ENCODE data around the gene ADCY7.

The ADCY7 gene

DNA sequence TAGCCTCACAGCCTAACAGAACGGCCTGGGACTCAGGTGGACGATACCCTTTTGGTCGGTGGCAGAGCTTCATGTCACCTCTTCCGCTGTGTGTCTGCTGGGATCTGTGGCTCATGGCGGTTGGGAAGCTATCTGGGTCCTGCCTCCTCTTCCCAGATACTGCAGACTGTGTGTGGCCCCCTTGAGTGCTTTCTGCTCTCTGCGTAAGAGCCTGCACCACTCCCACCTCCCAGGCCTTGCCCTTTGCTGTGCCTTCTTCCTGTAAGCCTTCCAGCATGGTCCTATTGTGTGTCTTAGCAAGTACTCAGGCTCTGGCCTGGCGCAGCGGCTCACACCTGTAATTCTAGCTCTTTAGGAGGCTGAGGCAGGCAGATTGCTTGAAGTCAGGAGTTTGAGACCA lies 17.5 kb upstream of the ADCY7 start:
- no peak for DNase-seq (ENCODE audit: low spot score)

GRCh38 chr16:50251375-50252081 lies 14.8 kb upstream of the ADCY7 start:
- DNase-seq (ENCODE audit: low spot score), result no peak

DNA sequence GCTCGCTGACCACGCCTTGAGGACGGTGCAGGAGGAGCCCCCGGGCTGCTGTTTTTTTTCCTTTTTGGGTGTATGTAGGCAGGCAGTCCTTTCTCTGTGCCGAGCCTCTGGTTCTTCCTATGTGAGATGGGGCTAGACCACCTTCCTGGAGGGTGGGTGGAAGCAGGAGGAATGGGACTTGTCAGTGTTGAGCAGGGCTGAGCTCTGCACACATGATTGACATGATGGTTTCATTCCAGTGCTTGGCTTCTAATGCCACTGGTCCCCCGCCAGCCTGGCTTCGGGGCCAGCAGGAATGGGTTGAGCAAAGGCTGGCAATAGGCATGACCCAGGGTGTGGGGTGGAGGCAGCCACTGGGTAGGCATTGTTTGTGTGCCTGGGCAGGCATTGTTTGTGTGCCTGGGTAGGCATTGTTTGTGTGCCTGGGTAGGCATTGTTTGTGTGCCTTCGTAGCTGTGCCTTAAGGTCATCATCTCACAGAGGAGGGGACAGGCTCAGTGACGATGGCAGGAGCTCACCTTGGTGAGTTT lies 14.2 kb upstream of the ADCY7 start:
- no peak for DNase-seq (ENCODE audit: low spot score)

DNA sequence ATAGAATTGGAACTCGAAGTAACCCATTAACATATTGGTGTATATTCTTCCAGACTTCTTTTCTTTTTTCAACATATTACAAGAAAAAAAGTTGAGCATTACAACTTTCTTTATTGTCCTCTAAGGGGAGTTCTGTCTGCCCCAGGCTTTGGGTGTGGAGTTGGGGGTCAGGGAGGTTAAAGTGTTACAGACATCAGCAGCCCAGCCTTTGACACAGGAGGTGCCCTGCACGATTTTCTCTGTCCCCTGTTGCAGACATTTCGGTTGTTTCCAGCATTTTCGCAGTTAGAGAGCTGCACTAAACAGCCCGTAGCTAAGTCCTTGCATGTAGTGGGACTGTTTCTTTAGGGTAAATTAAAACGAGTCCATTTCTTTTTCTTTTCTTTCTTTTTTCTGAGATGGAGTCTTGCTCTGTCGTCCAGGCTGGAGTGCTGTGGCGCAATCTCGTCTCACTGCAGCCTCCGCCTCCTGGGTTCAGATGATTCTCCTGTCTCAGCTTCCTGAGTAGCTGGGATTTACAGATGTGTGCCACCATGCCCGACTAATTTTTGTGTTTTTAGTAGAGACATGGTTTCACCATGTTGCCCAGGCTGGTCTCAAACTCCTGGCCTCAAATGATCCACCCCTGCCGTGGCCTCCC lies 13.4 kb upstream of the ADCY7 start:
- no peak for DNase-seq (ENCODE audit: low spot score)

- DNase-seq (ENCODE audit: low spot score), result no peak
Measured at GRCh38 chr16:50253514-50253910, 12.8 kb upstream of the ADCY7 start.

DNA sequence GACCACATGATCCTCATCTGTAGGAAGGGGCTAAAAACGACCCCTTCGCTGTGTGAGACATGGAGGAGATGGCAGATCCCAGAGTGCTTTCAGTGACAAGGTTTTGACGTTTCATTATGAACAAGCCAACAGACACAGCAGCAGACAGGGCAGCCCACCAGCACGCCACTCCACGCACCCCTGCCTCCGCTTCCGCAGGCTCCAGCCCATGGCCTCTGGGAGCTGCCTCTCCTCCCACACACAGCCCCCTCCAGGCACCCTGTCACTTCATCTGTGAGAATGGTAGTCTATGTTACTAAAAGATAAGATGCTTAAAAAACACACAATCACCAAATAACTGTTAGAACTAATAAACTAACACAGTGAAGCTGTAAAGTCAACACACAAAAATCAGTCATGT lies 12.3 kb upstream of the ADCY7 start:
- DNase-seq (ENCODE audit: low spot score), result no peak

DNA sequence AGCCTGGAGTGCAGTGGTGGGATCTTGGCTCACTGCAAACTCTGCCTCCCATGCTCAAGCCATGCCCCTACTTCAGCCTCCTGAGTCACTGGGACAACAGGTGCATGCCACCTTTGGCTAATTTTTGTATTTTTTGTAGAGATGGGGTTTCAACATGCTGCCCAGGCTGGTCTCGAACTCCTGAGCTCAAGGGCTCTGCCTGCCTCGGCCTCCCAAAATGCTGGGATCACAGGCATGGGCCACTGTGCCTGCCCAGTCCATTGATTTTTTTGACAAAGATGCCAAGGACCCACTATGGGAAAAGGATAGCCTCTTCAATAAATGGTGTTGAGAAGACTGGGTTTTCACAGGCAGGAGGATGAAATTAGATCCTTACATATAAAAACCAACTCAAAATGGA lies 10.8 kb upstream of the ADCY7 start:
- DNase-seq (ENCODE audit: low spot score), result no peak

DNA sequence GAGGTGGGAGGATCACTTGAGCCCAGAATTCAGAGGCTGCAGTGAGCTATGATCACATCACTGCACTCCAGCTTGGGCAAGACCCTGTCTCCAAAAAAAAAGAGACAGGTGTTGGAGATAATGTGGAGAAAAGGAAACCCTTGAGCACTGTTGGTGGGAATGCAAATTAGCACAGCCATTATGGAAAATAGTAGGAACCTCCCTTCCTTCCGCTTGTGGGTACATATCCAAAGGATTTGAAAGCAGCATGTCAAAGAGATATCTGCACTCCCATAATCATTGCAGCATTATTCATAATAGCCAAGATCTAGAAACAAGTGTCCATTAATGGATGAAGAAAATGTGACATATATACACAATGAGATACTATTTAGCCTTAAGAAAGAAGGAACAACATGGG lies 9.7 kb upstream of the ADCY7 start:
- no peak for DNase-seq (ENCODE audit: low spot score)

- DNase-seq (ENCODE audit: low spot score), result no peak
Measured at GRCh38 chr16:50257876-50258275, 8.5 kb upstream of the ADCY7 start.

GRCh38 chr16:50259334-50260205 lies 6.8 kb upstream of the ADCY7 start:
- peak; percentile 50 for DNase-seq (ENCODE audit: low spot score)

DNA sequence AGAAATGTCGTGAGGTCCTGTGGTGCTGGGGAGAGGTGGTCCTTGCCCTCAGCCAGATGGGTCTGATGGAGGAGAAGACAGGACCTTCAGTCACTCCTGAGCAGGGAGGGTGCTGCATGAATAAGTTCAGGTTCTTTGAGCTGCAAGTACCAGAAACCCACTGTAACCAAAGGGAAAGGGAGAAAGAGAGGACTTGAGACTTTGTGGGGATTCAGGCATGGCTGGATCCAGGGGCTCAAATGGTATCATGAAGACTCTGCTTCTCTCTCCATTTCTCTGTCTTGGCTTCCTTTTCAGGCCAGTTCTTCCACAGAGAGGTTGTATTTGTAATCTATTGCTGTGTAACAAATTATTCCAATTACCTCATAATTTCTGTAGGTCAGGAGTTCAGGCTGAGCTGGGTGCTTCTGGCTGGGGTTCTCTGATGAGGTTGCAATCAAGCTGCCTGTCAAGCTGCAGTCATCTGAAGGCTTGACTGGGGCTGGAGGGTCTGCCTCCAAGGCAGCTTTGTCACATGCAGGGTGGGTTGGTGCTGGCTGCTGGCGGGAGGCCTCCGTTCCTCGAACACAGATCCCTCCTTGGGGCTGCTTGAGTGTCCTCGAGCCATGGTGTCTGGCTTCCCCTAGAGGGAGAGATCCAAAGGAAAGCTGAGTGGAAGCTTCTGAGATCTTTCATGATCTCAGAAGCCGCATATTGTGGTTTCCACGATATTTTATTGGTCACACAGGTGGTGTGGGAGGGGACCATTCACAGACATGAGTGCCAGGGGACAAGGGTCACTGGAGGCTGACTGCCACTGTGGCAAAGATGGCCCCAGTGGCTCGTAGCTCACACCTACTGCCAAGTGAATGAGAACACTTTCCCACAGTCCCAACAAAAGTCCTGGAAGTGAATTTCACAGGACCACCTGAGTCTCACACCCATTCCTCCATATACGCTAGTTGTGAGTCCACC lies 5.9 kb upstream of the ADCY7 start:
- no peak for DNase-seq (ENCODE audit: low spot score)

DNA sequence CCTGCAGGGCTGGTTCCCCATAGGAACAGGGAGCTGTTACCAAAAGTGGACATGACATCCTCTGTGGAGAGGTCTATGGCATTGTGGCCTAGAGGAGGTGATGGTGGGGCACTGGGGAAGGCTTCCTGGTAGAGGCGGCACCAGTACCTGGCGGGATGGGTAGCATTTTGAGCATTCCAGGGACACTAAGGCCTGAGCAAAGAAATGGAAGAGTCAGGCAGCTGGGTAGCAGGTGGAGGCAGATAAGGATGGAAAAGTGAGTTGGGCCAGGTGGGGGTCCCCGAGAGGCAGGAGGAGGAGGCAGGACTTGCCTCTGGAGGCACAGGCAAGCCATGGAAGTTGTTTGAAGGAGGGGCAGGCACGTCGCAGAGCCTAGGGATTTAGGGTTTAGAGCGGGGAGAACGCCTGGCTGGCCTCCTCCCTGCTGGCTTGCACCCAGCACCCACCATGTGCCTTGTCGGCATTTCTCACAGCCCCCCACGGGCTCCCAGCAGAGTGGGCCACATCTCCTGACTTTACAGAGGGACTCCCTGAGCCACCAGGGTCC lies 5.1 kb upstream of the ADCY7 start:
- DNase-seq (ENCODE audit: low spot score), result no peak

DNA sequence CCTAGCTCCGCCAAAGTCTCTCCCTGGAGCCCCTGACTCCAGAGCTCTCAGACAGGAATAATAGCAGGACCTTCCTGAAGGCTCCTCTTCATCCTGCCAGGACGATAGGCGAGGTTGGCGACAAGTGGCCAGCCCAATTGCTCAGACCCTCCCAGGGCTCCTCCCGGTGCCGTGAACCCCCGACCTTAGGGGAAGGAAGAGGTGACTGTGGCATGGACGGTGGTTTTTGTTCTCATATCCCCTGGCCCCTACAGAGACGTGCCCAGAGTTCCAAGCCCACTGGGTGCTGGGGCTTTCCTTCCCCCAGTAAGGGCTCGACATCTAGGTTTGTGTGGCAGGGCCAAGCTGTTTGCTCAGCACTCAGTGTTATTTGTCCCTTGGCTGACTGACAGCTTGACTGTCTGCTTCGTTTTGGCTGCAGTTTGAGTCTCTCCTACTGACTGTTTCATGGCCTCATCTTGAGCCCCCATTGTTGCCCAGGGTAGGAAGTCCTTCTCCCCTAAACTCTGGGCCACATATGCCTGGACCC lies 4.6 kb upstream of the ADCY7 start:
- no peak for DNase-seq (ENCODE audit: low spot score)

GRCh38 chr16:50263060-50263909 lies 3.1 kb upstream of the ADCY7 start:
- DNase-seq (ENCODE audit: low spot score), result no peak

GRCh38 chr16:50263940-50264929 lies 2.1 kb upstream of the ADCY7 start:
- DNase-seq (ENCODE audit: low spot score), result no peak

GRCh38 chr16:50265260-50265659 lies 1.1 kb upstream of the ADCY7 start:
- peak; percentile 37 for DNase-seq (ENCODE audit: low spot score)

DNA sequence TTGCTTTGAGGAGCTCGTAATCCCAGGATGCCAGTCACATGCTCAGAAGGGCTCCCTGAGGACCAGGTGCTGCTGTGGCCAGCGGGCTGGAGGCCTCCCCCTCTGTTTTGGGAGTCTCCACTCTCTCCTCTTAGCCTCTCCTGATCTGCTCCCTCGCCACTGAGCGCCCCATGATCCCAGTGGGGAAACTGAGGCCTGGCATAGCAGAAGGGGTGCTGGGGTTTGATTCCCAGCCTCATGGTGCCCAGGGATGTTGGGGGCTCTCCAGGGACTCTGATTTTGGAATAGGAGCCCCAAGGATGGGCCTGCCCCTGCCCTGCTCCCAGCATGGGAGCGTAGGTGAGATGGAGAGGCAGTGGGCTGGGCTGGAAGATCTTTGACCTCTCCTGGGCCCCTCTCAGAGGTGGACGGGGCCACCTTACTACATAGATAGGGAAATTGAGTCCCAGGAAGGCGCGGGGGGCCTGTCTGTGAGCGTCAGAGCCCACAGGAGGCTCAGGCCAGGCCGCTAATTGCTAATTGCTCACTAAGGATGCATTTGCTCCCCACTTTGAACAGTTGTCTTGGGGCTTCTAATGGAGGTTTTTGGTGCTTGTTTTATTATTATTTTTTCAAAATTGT lies 525 bp upstream of the ADCY7 start:
- no peak for DNase-seq (ENCODE audit: low spot score)

DNA sequence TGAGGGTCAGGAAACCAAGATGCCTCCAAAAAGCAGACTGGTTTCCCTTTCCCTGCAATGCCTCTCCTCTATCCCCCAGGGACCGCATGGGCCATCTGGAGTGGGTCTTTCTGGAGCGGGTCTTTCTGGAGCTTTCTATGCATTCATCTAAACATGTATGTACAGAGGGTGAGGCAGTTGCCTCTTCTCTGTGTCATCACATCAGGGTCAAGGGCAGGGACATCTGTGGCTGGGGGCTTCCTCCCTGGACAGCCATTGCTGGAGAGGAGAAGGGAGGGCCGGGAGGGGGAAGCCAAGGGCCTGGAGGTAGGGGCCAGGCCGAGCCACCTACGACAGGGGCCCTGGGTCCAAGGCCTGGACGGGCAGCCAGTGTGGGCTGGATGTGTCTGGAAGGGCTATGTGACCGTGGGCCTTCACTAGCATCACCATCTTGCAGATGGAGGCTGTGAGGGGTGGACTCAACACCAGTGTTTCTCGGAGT lies 840 bp downstream of the ADCY7 start:
- DNase-seq (ENCODE audit: low spot score), result no peak
